GM12878 (cell line): Measurements from ENCODE around the gene UMAD1. TPM values are rescaled to one million over a fixed set of nuclear protein-coding genes. Genes with fewer than 3 reads are reported as not detected.

ENCODE experiments used
- ATAC-seq: fragments of 200-7000 bp; cut with Tn5 transposase; 3 replicates; pipeline ENCODE4 v1.9.1; 2020; ENCODE audit warnings: mild to moderate bottlenecking, moderate library complexity
- BruUV-seq: library from RNA; stranded (reverse); fragments of 400-500 nt; replicated peaks from 2 replicates; lab custom pipeline; 2021; lab: Mats Ljungman, UMichigan
- CTCF ChIA-PET: fragments of 300-600 bp; sonication (Branson Sonifier 250); formaldehyde crosslinking; extraction: SDS; loops from one replicate; lab custom pipeline; 2021; ENCODE audit warnings: inconsistent platforms; lab: Yijun Ruan, JAX
- POLR2A ChIA-PET: fragments of 350-600 bp; formaldehyde crosslinking; extraction: SDS; loops from one replicate; lab custom pipeline; 2021; ENCODE audit warnings: inconsistent platforms; lab: Charles Lee
- RAD21 ChIA-PET: fragments of 300-600 bp; sonication (Branson Sonifier 250); formaldehyde crosslinking; loops from one replicate; lab custom pipeline; 2023; ENCODE audit warnings: antibody characterized with exemption; ENCODE audit not compliant: unreplicated experiment; lab: Charles Lee
- SMC1A ChIA-PET: fragments of 300-600 bp; sonication (Branson Sonifier 250); formaldehyde crosslinking; loops from one replicate; lab custom pipeline; 2023; ENCODE audit not compliant: unreplicated experiment, uncharacterized antibody; lab: Charles Lee
- DNase-seq: peaks from one replicate; pipeline ENCODE4 v3.0.0-alpha.2; 2011; ENCODE audit warnings: low read depth, low spot score
- FAIRE-seq: peaks from 3 replicates; lab custom pipeline; 2011; peaks lifted over from hg19 to GRCh38; lab: Jason Lieb, UNC
- H2AFZ ChIP-seq: 2 replicates; pipeline ENCODE4 v1.6.0; 2011; ENCODE audit warnings: low read depth, low read length, control low read depth; ENCODE audit not compliant: control insufficient read depth
- H3K27ac ChIP-seq: 2 replicates; pipeline ENCODE4 v1.5.1; 2011; ENCODE audit warnings: control low read depth; ENCODE audit not compliant: control insufficient read depth, insufficient read depth
- H3K27me3 ChIP-seq, 2 experiments: replicated peaks in 1 of 2; 2 replicates each; pipeline versions ENCODE4 v1.6.0 to v1.6.1; 2011; ENCODE audit warnings: low read length in 1 of 2; ENCODE audit not compliant: control insufficient read depth in 2 of 2, insufficient read depth in 2 of 2
- H3K36me3 ChIP-seq, 2 experiments: 2 replicates each; pipeline ENCODE4 v1.5.1; 2011; ENCODE audit warnings: low read length in 1 of 2; ENCODE audit not compliant: control insufficient read depth in 2 of 2, insufficient read depth in 2 of 2
- H3K4me1 ChIP-seq: 2 replicates; pipeline ENCODE4 v1.6.1; 2011; ENCODE audit warnings: mild to moderate bottlenecking, low read length, moderate library complexity, mixed read lengths; ENCODE audit not compliant: control insufficient read depth, insufficient read depth
- H3K4me2 ChIP-seq: 2 replicates; pipeline ENCODE4 v1.6.0; 2011; ENCODE audit warnings: control low read depth; ENCODE audit not compliant: control insufficient read depth, insufficient read depth
- H3K4me3 ChIP-seq: fragments of 200-600 bp; sonication (generic); 2 replicates; pipeline ENCODE4 v1.5.1; 2016
- H3K79me2 ChIP-seq: 2 replicates; pipeline ENCODE4 v1.6.0; 2011; ENCODE audit warnings: low read length; ENCODE audit not compliant: control insufficient read depth, insufficient read depth
- H3K9ac ChIP-seq: 2 replicates; pipeline ENCODE4 v1.8.0; 2011; ENCODE audit warnings: low read length, control low read depth, mixed read lengths; ENCODE audit not compliant: control insufficient read depth, insufficient read depth
- H3K9me3 ChIP-seq: replicated peaks from 3 replicates; pipeline ENCODE4 v1.5.1; 2011; ENCODE audit warnings: mild to moderate bottlenecking, low read length; ENCODE audit not compliant: control insufficient read depth, insufficient read depth
- H4K20me1 ChIP-seq: 2 replicates; pipeline ENCODE4 v1.6.0; 2011; ENCODE audit not compliant: control insufficient read depth, insufficient read depth
- ASH2L ChIP-seq: fragments of 300-600, 200-600 bp; sonication (generic); IDR thresholded peaks from 2 replicates; pipeline ENCODE4 v1.6.1; 2017; ENCODE audit warnings: low read depth, mild to moderate bottlenecking, borderline replicate concordance
- ATF7 ChIP-seq: fragments of 450-650 bp; IDR thresholded peaks from 2 replicates; pipeline ENCODE4 v1.6.1; 2016; ENCODE audit warnings: low read depth, mild to moderate bottlenecking
- NR2F1 ChIP-seq: fragments of 450-650 bp; conservative IDR thresholded peaks from 2 replicates; pipeline ENCODE4 v1.6.1; 2017; ENCODE audit warnings: mild to moderate bottlenecking
- ZBTB4 ChIP-seq: fragments of 450-650 bp; formaldehyde crosslinking; IDR thresholded peaks from 2 replicates; pipeline ENCODE4 v1.4.0; 2022; ENCODE audit warnings: mild to moderate bottlenecking, moderate library complexity
- WGBS: methylation state at CpG from one replicate; pipeline ENCODE4 v1.1.6; 2016; ENCODE audit warnings: low lambda C conversion rate; ENCODE audit not compliant: insufficient replicate concordance, insufficient coverage; ENCODE audit errors: missing lambda C conversion rate; 5-methylcytosine and 5-hydroxymethylcytosine counted together
- in situ Hi-C: fragments of 300-500 bp; cut with MboI; formaldehyde crosslinking; loops from 9 replicates; pipeline ENCODE4 v1.14.3; 2018; ENCODE audit warnings: mixed read lengths
- intact Hi-C: fragments of 100-400 bp; cut with micrococcal nuclease; formaldehyde crosslinking; loops from one replicate; pipeline ENCODE4 v1.14.2; 2022; ENCODE audit not compliant: unreplicated experiment
- polyA plus RNA-seq, 11 experiments: library from polyadenylated mRNA; depleted of rRNA in 4 of 11; unstranded in 6 of 11; stranded (reverse) in 5 of 11; fragments of >200 nt; fragmentation: Nextera tagmentation in 4 of 11; fragmentation: Illumina TruSeq in 1 of 11; extraction: Ambion mirVana in 4 of 11; extraction: Trizol in 1 of 11; gene quantifications; 1 replicate in 1 of 11; 2 replicates in 10 of 11; pipeline versions ENCODE4 v1.2.1 to v1.2.3, GENCODE V29; 2011 to 2016; ENCODE audit warnings: inconsistent platforms in 2 of 11, missing spikeins in 2 of 11, low read depth in 1 of 11
- total RNA-seq, 4 experiments: library from RNA; depleted of rRNA in 3 of 4; stranded (reverse); fragments of >200 nt in 3 of 4; fragmentation: Illumina TruSeq in 1 of 4; extraction: Trizol in 1 of 4; gene quantifications; 2 replicates each; pipeline versions ENCODE4 v1.2.1 to v1.2.3, GENCODE V29; 2013 to 2021

UMAD1 gene
- total and polyA plus RNA-seq, 10 of the 15 experiments (the other 5 are each of a cell fraction or from before 2014, with no cell fraction given), result 6.0 to 28.6 (median 9.3) TPM

- DNase-seq, result no peak
- ChIA-PET SMC1A (interaction anchor here (0.6 to 5.6 kb wide), 12 partner anchors 9 to 438 kb away, joined by 3 to 49 read pairs (median 4); partner anchors contain the start of gene RPA3), POLR2A (interaction anchor here (1.3 kb wide), 1 partner anchor 12 kb away, joined by 4 read pairs; the partner anchor contains the start of gene RPA3), CTCF (interaction anchor here (1.1 to 1.8 kb wide), 5 partner anchors 12 to 54 kb away, joined by 4 to 7 read pairs (median 6); no protein-coding TSS in a partner anchor), RAD21 (interaction anchor here (0.9 to 1.8 kb wide), 2 partner anchors 18 to 26 kb away, joined by 3 to 6 read pairs; no protein-coding TSS in a partner anchor)
- Histone ChIP-seq H3K36me3 (no peaks in the 10 kb centered on the region), H3K79me2 (no peaks in the 10 kb centered on the region), H3K27me3 (no peaks in the 10 kb centered on the region), H3K4me1 (peaks cover 15% of the 10 kb centered on the region; the same call in 1 of the 2 replicates), H2AFZ (no peak overlapping the region), H3K4me2 (no peak overlapping the region), H3K4me3 (no peak overlapping the region), H3K9ac (no peak overlapping the region), H3K9me3 (no peaks in the 10 kb centered on the region; the same call in 2 of the 3 replicates)
- in situ Hi-C loops, result no loop called here
- no TSS peak for BruUV-seq
- FAIRE-seq, result no peak
- intact Hi-C loops, result loop anchor here (2.0 kb wide), 1 partner anchor 112 kb away; no protein-coding TSS in a partner anchor
- ATAC-seq, result no peak
- TF ChIP-seq NR2F1 (no peak), ASH2L (no peak)
- TF ChIP-seq, all 136 proteins: peak for 0
- Histone ChIP-seq H4K20me1 (no peaks in the 10 kb centered on the region), H3K27ac (no peak overlapping the region)
- WGBS, result 100% methylated on average over 2 of the region's 2 CpGs
Observed at GRCh38 chr7:7707246-7707645, 66.7 kb downstream of the UMAD1 start.

- Histone ChIP-seq H3K27ac (no peak overlapping the region), H3K36me3 (no peaks in the 10 kb centered on the region), H3K27me3 (no peaks in the 10 kb centered on the region), H3K9ac (no peak overlapping the region), H3K4me3 (no peak overlapping the region), H3K4me1 (peaks cover 15% of the 10 kb centered on the region; the same call in 1 of the 2 replicates), H3K4me2 (no peak overlapping the region), H3K79me2 (no peaks in the 10 kb centered on the region), H2AFZ (no peak overlapping the region), H4K20me1 (no peaks in the 10 kb centered on the region), H3K9me3 (no peaks in the 10 kb centered on the region; the same call in 2 of the 3 replicates)
- BruUV-seq, result no TSS peak
- DNase-seq (no peak), ATAC-seq (no peak), FAIRE-seq (no peak)
- RAD21 ChIA-PET, result interaction anchor here (0.9 to 2.4 kb wide), 3 partner anchors 12 to 26 kb away, joined by 3 to 18 read pairs (median 6); partner anchors contain the start of gene RPA3
- intact Hi-C loops (loop anchor here (2.0 kb wide), 1 partner anchor 111 kb away; no protein-coding TSS in a partner anchor), in situ Hi-C loops (no loop called here)
- WGBS, result 97% methylated on average over 4 of the region's 4 CpGs
- SMC1A ChIA-PET, result interaction anchor here (0.7 to 5.6 kb wide), 13 partner anchors 8 to 439 kb away, joined by 3 to 49 read pairs (median 4); partner anchors contain the start of gene RPA3
- CTCF ChIA-PET, result interaction anchor here (1.1 to 1.8 kb wide), 6 partner anchors 11 to 54 kb away, joined by 4 to 7 read pairs (median 5); partner anchors contain the start of gene RPA3
- POLR2A ChIA-PET, result interaction anchor here (0.7 to 1.3 kb wide), 2 partner anchors 11 to 31 kb away, joined by 3 to 4 read pairs; partner anchors contain the start of gene RPA3
- TF ChIP-seq ZBTB4 (CRISPR knock-in tag), result no peak
- TF ChIP-seq ATF7, result peak; percentile 22; the same call in 1 of the 2 replicates
Observed at GRCh38 chr7:7707806-7708205, 67.3 kb downstream of the UMAD1 start.
